HG03066 (cell line): Measurements from ENCODE around the gene IQGAP3.

ENCODE experiments used
- ATAC-seq: cut with Tn5 transposase; IDR thresholded peaks from one replicate; pipeline ENCODE4 v1.9.1; 2021; ENCODE audit warnings: low read depth; ENCODE audit not compliant: unreplicated experiment

IQGAP3 gene

GRCh38 chr1:156499842-156500542 is 72.4 kb downstream of the IQGAP3 start:
- ATAC-seq = no peak

- ATAC-seq = no peak
Observed at GRCh38 chr1:156499194-156499841, 73.0 kb downstream of the IQGAP3 start.

GRCh38 chr1:156498432-156499193 is 73.8 kb downstream of the IQGAP3 start:
- no peak for ATAC-seq

GRCh38 chr1:156497743-156498431 is 74.5 kb downstream of the IQGAP3 start:
- no peak for ATAC-seq

- ATAC-seq = no peak
Observed at GRCh38 chr1:156497078-156497742, 75.2 kb downstream of the IQGAP3 start.

GRCh38 chr1:156496211-156496761 is 76.1 kb downstream of the IQGAP3 start:
- no peak for ATAC-seq

GRCh38 chr1:156495401-156496140 is 76.8 kb downstream of the IQGAP3 start:
- ATAC-seq = no peak

GRCh38 chr1:156494309-156494895 is 78.0 kb downstream of the IQGAP3 start:
- ATAC-seq = no peak

GRCh38 chr1:156493742-156494141 is 78.6 kb downstream of the IQGAP3 start:
- no peak for ATAC-seq

- ATAC-seq = no peak
Observed at GRCh38 chr1:156493154-156493631, 79.2 kb downstream of the IQGAP3 start.

GRCh38 chr1:156492591-156493080 is 79.7 kb downstream of the IQGAP3 start:
- ATAC-seq = no peak

GRCh38 chr1:156492013-156492590 is 80.3 kb downstream of the IQGAP3 start:
- ATAC-seq = no peak

GRCh38 chr1:156491151-156491949 is 81.0 kb downstream of the IQGAP3 start:
- no peak for ATAC-seq

GRCh38 chr1:156490401-156491032 is 81.8 kb downstream of the IQGAP3 start:
- ATAC-seq = no peak

GRCh38 chr1:156489935-156490293 is 82.5 kb downstream of the IQGAP3 start:
- no peak for ATAC-seq

- ATAC-seq = peak; percentile 13
Observed at GRCh38 chr1:156489166-156489934, 83.0 kb downstream of the IQGAP3 start.
